Measurements from ENCODE around the gene CAMK2G.
"Not testable (repeated sequence)": the region's sequence is repeated elsewhere in the genome, so short reads cannot be mapped to it uniquely, and the experiment has no call there.

The CAMK2G gene

GRCh38 chr10:73839276-73839966, 34.9 kb downstream of the CAMK2G start:
- no peak overlapping the region for H3K27ac ChIP-seq (ENCODE audit: insufficient read depth in 1 of 2, low read depth in 1 of 2, low read length in 2 of 2, poor library complexity in 1 of 2, severe bottlenecking in 2 of 2)
- no peaks in the 10 kb centered on the region for H3K27me3 ChIP-seq (replicated peaks in 2 of 5; ENCODE audit: control insufficient read depth in 4 of 5, insufficient read depth in 5 of 5, low read length in 4 of 5)
- H3K4me1 ChIP-seq (ENCODE audit: control extremely low read depth in 1 of 4, control insufficient read depth in 4 of 4, insufficient read depth in 4 of 4, low read length in 3 of 4) = no peaks in the 10 kb centered on the region
- 98% methylated on average over 37 of the region's 40 CpGs for WGBS (ENCODE audit: insufficient coverage)
- ChIA-PET POLR2A (no interaction called here), CTCF (interaction anchor here (1.1 to 18.8 kb wide), 4 partner anchors 8 to 309 kb away, joined by 3 to 452 read pairs (median 16); partner anchors contain the start of gene CAMK2G)
- no peak for DNase-seq
- H3K4me3 ChIP-seq (ENCODE audit: control insufficient read depth in 1 of 7, extremely low read depth in 1 of 7, insufficient read depth in 4 of 7, low read depth in 2 of 7, low read length in 6 of 7) = no peak overlapping the region
- no peaks in the 10 kb centered on the region for H3K9me3 ChIP-seq (ENCODE audit: control extremely low read depth in 1 of 5, control insufficient read depth in 4 of 5, insufficient read depth in 2 of 5, low read depth in 1 of 5, low read length in 4 of 5)
- peaks cover 19 to 90% (median 72%) of the 10 kb centered on the region in 4 experiments for H3K36me3 ChIP-seq (ENCODE audit: control insufficient read depth in 4 of 4, insufficient read depth in 4 of 4, low read length in 3 of 4)

- Histone ChIP-seq H3K4me1 (ENCODE audit: control extremely low read depth in 1 of 4, control insufficient read depth in 4 of 4, insufficient read depth in 4 of 4, low read length in 3 of 4) (no peaks in the 10 kb centered on the region), H3K4me3 (ENCODE audit: control insufficient read depth in 1 of 7, extremely low read depth in 1 of 7, insufficient read depth in 4 of 7, low read depth in 2 of 7, low read length in 6 of 7) (no peak overlapping the region), H3K9me3 (ENCODE audit: control extremely low read depth in 1 of 5, control insufficient read depth in 4 of 5, insufficient read depth in 2 of 5, low read depth in 1 of 5, low read length in 4 of 5) (no peaks in the 10 kb centered on the region), H3K27me3 (replicated peaks in 2 of 5; ENCODE audit: control insufficient read depth in 4 of 5, insufficient read depth in 5 of 5, low read length in 4 of 5) (no peaks in the 10 kb centered on the region), H3K36me3 (ENCODE audit: control insufficient read depth in 4 of 4, insufficient read depth in 4 of 4, low read length in 3 of 4) (peaks cover 18 to 87% (median 74%) of the 10 kb centered on the region in 4 experiments), H3K27ac (ENCODE audit: insufficient read depth in 1 of 2, low read depth in 1 of 2, low read length in 2 of 2, poor library complexity in 1 of 2, severe bottlenecking in 2 of 2) (no peak overlapping the region)
- ChIA-PET CTCF (interaction anchor here (1.1 to 18.8 kb wide), 4 partner anchors 8 to 309 kb away, joined by 3 to 452 read pairs (median 16); partner anchors contain the start of gene CAMK2G), POLR2A (no interaction called here)
- WGBS (ENCODE audit: insufficient coverage) = 98% methylated on average over 6 of the region's 8 CpGs
- no peak for DNase-seq
These were observed 35.5 kb downstream of the CAMK2G start for GRCh38 chr10:73838827-73839226.

GRCh38 chr10:73838008-73838567, 36.3 kb downstream of the CAMK2G start:
- no peak for DNase-seq
- CTCF ChIA-PET = interaction anchor here (0.8 to 18.8 kb wide), 5 partner anchors 9 to 310 kb away, joined by 3 to 452 read pairs (median 3); partner anchors contain the start of gene CAMK2G
- POLR2A ChIA-PET = no interaction called here
- Histone ChIP-seq H3K36me3 (ENCODE audit: control insufficient read depth in 4 of 4, insufficient read depth in 4 of 4, low read length in 3 of 4) (peaks cover 18 to 87% (median 67%) of the 10 kb centered on the region in 4 experiments), H3K4me1 (ENCODE audit: control extremely low read depth in 1 of 4, control insufficient read depth in 4 of 4, insufficient read depth in 4 of 4, low read length in 3 of 4) (no peaks in the 10 kb centered on the region), H3K4me3 (ENCODE audit: control insufficient read depth in 1 of 7, extremely low read depth in 1 of 7, insufficient read depth in 4 of 7, low read depth in 2 of 7, low read length in 6 of 7) (no peak overlapping the region), H3K27ac (ENCODE audit: insufficient read depth in 1 of 2, low read depth in 1 of 2, low read length in 2 of 2, poor library complexity in 1 of 2, severe bottlenecking in 2 of 2) (peak overlapping the region in 1 of 2 experiments; percentile 2), H3K9me3 (ENCODE audit: control extremely low read depth in 1 of 5, control insufficient read depth in 4 of 5, insufficient read depth in 2 of 5, low read depth in 1 of 5, low read length in 4 of 5) (no peaks in the 10 kb centered on the region), H3K27me3 (replicated peaks in 2 of 5; ENCODE audit: control insufficient read depth in 4 of 5, insufficient read depth in 5 of 5, low read length in 4 of 5) (no peaks in the 10 kb centered on the region)
- 95% methylated on average over 3 of the region's 3 CpGs for WGBS (ENCODE audit: insufficient coverage)

- CTCF ChIA-PET = interaction anchor here (1.7 to 18.8 kb wide), 3 partner anchors 10 to 104 kb away, joined by 6 to 452 read pairs (median 28); partner anchors contain the start of gene CAMK2G
- no peak for DNase-seq
- H3K4me1 ChIP-seq (ENCODE audit: control extremely low read depth in 1 of 4, control insufficient read depth in 4 of 4, insufficient read depth in 4 of 4, low read length in 3 of 4) = no peaks in the 10 kb centered on the region
- 100% methylated on average over 3 of the region's 3 CpGs for WGBS (ENCODE audit: insufficient coverage)
- POLR2A ChIA-PET = no interaction called here
- H3K27me3 ChIP-seq (replicated peaks in 2 of 5; ENCODE audit: control insufficient read depth in 4 of 5, insufficient read depth in 5 of 5, low read length in 4 of 5) = no peaks in the 10 kb centered on the region
- peaks cover 15 to 78% (median 60%) of the 10 kb centered on the region in 4 experiments for H3K36me3 ChIP-seq (ENCODE audit: control insufficient read depth in 4 of 4, insufficient read depth in 4 of 4, low read length in 3 of 4)
- no peaks in the 10 kb centered on the region for H3K9me3 ChIP-seq (ENCODE audit: control extremely low read depth in 1 of 5, control insufficient read depth in 4 of 5, insufficient read depth in 2 of 5, low read depth in 1 of 5, low read length in 4 of 5)
- no peak overlapping the region for H3K27ac ChIP-seq (ENCODE audit: insufficient read depth in 1 of 2, low read depth in 1 of 2, low read length in 2 of 2, poor library complexity in 1 of 2, severe bottlenecking in 2 of 2)
- no peak overlapping the region for H3K4me3 ChIP-seq (ENCODE audit: control insufficient read depth in 1 of 7, extremely low read depth in 1 of 7, insufficient read depth in 4 of 7, low read depth in 2 of 7, low read length in 6 of 7)
These were observed 37.3 kb downstream of the CAMK2G start for GRCh38 chr10:73837072-73837471.

- H3K9me3 ChIP-seq (ENCODE audit: control extremely low read depth in 1 of 5, control insufficient read depth in 4 of 5, insufficient read depth in 2 of 5, low read depth in 1 of 5, low read length in 4 of 5) = no peaks in the 10 kb centered on the region
- peaks cover 13 to 72% (median 54%) of the 10 kb centered on the region in 4 experiments for H3K36me3 ChIP-seq (ENCODE audit: control insufficient read depth in 4 of 4, insufficient read depth in 4 of 4, low read length in 3 of 4)
- H3K4me1 ChIP-seq (ENCODE audit: control extremely low read depth in 1 of 4, control insufficient read depth in 4 of 4, insufficient read depth in 4 of 4, low read length in 3 of 4) = no peaks in the 10 kb centered on the region
- 99% methylated on average over 11 of the region's 11 CpGs for WGBS (ENCODE audit: insufficient coverage)
- no peak for DNase-seq
- no peaks in the 10 kb centered on the region for H3K27me3 ChIP-seq (replicated peaks in 2 of 5; ENCODE audit: control insufficient read depth in 4 of 5, insufficient read depth in 5 of 5, low read length in 4 of 5)
- POLR2A ChIA-PET = no interaction called here
- CTCF ChIA-PET = interaction anchor here (1.7 to 18.8 kb wide), 3 partner anchors 11 to 104 kb away, joined by 6 to 452 read pairs (median 28); partner anchors contain the start of gene CAMK2G
- no peak overlapping the region for H3K4me3 ChIP-seq (ENCODE audit: control insufficient read depth in 1 of 7, extremely low read depth in 1 of 7, insufficient read depth in 4 of 7, low read depth in 2 of 7, low read length in 6 of 7)
- no peak overlapping the region for H3K27ac ChIP-seq (ENCODE audit: insufficient read depth in 1 of 2, low read depth in 1 of 2, low read length in 2 of 2, poor library complexity in 1 of 2, severe bottlenecking in 2 of 2)
These were observed 37.9 kb downstream of the CAMK2G start for GRCh38 chr10:73836427-73836980.

GRCh38 chr10:73829090-73829489, 45.3 kb downstream of the CAMK2G start:
- H3K27me3 ChIP-seq (replicated peaks in 2 of 5; ENCODE audit: control insufficient read depth in 4 of 5, insufficient read depth in 5 of 5, low read length in 4 of 5); H3K9me3 ChIP-seq (ENCODE audit: control extremely low read depth in 1 of 5, control insufficient read depth in 4 of 5, insufficient read depth in 2 of 5, low read depth in 1 of 5, low read length in 4 of 5); DNase-seq; H3K27ac ChIP-seq (ENCODE audit: insufficient read depth in 1 of 2, low read depth in 1 of 2, low read length in 2 of 2, poor library complexity in 1 of 2, severe bottlenecking in 2 of 2); H3K4me1 ChIP-seq (ENCODE audit: control extremely low read depth in 1 of 4, control insufficient read depth in 4 of 4, insufficient read depth in 4 of 4, low read length in 3 of 4); POLR2A ChIA-PET; H3K4me3 ChIP-seq (ENCODE audit: control insufficient read depth in 1 of 7, extremely low read depth in 1 of 7, insufficient read depth in 4 of 7, low read depth in 2 of 7, low read length in 6 of 7): not testable (repeated sequence)
- CTCF ChIA-PET = interaction anchor here (0.7 kb wide), 1 partner anchor 50 kb away, joined by 3 read pairs; no protein-coding TSS in a partner anchor
- 81% methylated on average over 4 of the region's 7 CpGs for WGBS (ENCODE audit: insufficient coverage)
- H3K36me3 ChIP-seq (ENCODE audit: control insufficient read depth in 4 of 4, insufficient read depth in 4 of 4, low read length in 3 of 4) = peaks cover 17 to 65% (median 46%) of the 10 kb centered on the region in 4 experiments

- no peak for DNase-seq
- POLR2A ChIA-PET = no interaction called here
These were observed 46.2 kb downstream of the CAMK2G start for GRCh38 chr10:73828161-73828560.

More at GRCh38 chr10:73828161-73828560, 46.2 kb downstream of the CAMK2G start:
- Histone ChIP-seq H3K27me3 (replicated peaks in 2 of 5; ENCODE audit: control insufficient read depth in 4 of 5, insufficient read depth in 5 of 5, low read length in 4 of 5) (no peaks in the 10 kb centered on the region), H3K4me1 (ENCODE audit: control extremely low read depth in 1 of 4, control insufficient read depth in 4 of 4, insufficient read depth in 4 of 4, low read length in 3 of 4) (no peaks in the 10 kb centered on the region), H3K4me3 (ENCODE audit: control insufficient read depth in 1 of 7, extremely low read depth in 1 of 7, insufficient read depth in 4 of 7, low read depth in 2 of 7, low read length in 6 of 7) (no peak overlapping the region), H3K36me3 (ENCODE audit: control insufficient read depth in 4 of 4, insufficient read depth in 4 of 4, low read length in 3 of 4) (peaks cover 21 to 69% (median 54%) of the 10 kb centered on the region in 4 experiments), H3K27ac (ENCODE audit: insufficient read depth in 1 of 2, low read depth in 1 of 2, low read length in 2 of 2, poor library complexity in 1 of 2, severe bottlenecking in 2 of 2) (no peak overlapping the region), H3K9me3 (ENCODE audit: control extremely low read depth in 1 of 5, control insufficient read depth in 4 of 5, insufficient read depth in 2 of 5, low read depth in 1 of 5, low read length in 4 of 5) (no peaks in the 10 kb centered on the region)
- 98% methylated on average over 6 of the region's 6 CpGs for WGBS (ENCODE audit: insufficient coverage)
- CTCF ChIA-PET = interaction anchor here (0.7 to 1.0 kb wide), 3 partner anchors 10 to 51 kb away, joined by 3 read pairs; no protein-coding TSS in a partner anchor

All from common myeloid progenitor, CD34-positive (primary cell).